HepG2 (cell line): Measurements from ENCODE around the gene SDCCAG8. TPM values are rescaled to one million over a fixed set of nuclear protein-coding genes. Genes with fewer than 3 reads are reported as not detected.
A peak's percentile ranks its signal among the peaks of the same experiment; 100 is the strongest.

Experiments
- ATAC-seq: fragments of 200-7000 bp; cut with Tn5 transposase; 3 replicates; pipeline ENCODE4 v1.9.1; 2020; ENCODE audit warnings: mild to moderate bottlenecking, moderate library complexity
- BruUV-seq: library from RNA; stranded (reverse); fragments of 400-500 nt; replicated peaks from 2 replicates; lab custom pipeline; 2021; lab: Mats Ljungman, UMichigan
- CTCF ChIA-PET: fragments of 300-600 bp; formaldehyde crosslinking; extraction: SDS; loops from one replicate; lab custom pipeline; 2021; ENCODE audit warnings: low total read pairs, inconsistent platforms, low intra/inter-chr PET ratio; lab: Yijun Ruan, JAX
- POLR2A ChIA-PET: fragments of 350-600 bp; sonication (Branson Sonifier 250); formaldehyde crosslinking; loops from one replicate; lab custom pipeline; 2020; ENCODE audit warnings: antibody characterized with exemption, inconsistent platforms; lab: Yijun Ruan, JAX
- DNase-seq: peaks from one replicate; pipeline ENCODE4 v3.0.0-alpha.2; 2015; ENCODE audit warnings: low spot score
- FAIRE-seq: peaks from 3 replicates; lab custom pipeline; 2011; peaks lifted over from hg19 to GRCh38; lab: Jason Lieb, UNC
- H2AFZ ChIP-seq: one replicate; pipeline ENCODE4 v1.6.1; 2011; ENCODE audit warnings: low read length, inconsistent platforms
- H3K27ac ChIP-seq: fragments of 300-600 bp; 3 replicates; pipeline ENCODE4 v1.8.0; 2011; ENCODE audit warnings: mixed run types, mild to moderate bottlenecking, mixed read lengths, low read length, inconsistent platforms; ENCODE audit not compliant: insufficient read depth; ENCODE audit errors: extremely low read length
- H3K27me3 ChIP-seq, 2 experiments: fragments of 200-600 bp in 1 of 2; 2 replicates in 1 of 2; 3 replicates in 1 of 2; pipeline versions ENCODE4 v1.6.0 to v1.8.0; 2011; ENCODE audit warnings: low read length in 2 of 2, mild to moderate bottlenecking in 2 of 2, moderate library complexity in 2 of 2, inconsistent platforms in 1 of 2; ENCODE audit not compliant: insufficient read depth in 2 of 2, control insufficient read depth in 1 of 2
- H3K36me3 ChIP-seq, 2 experiments: fragments of 200-600 bp in 1 of 2; replicated peaks in 1 of 2; 2 replicates in 1 of 2; 3 replicates in 1 of 2; pipeline versions ENCODE4 v1.5.1 to v1.8.0; 2011; ENCODE audit warnings: low read length in 2 of 2, inconsistent platforms in 1 of 2; ENCODE audit not compliant: insufficient read depth in 2 of 2, control insufficient read depth in 1 of 2
- H3K4me1 ChIP-seq: 2 replicates; pipeline ENCODE4 v1.5.1; 2012; ENCODE audit warnings: low read length, inconsistent platforms; ENCODE audit not compliant: insufficient read depth
- H3K4me2 ChIP-seq: 2 replicates; pipeline ENCODE4 v1.6.0; 2011; ENCODE audit warnings: low read depth, low read length, inconsistent platforms
- H3K4me3 ChIP-seq, 3 experiments: fragments of 200-600 bp in 1 of 3; sonication (generic), shearing (Covaris generic) in 1 of 3; replicated peaks in 1 of 3; 2 replicates each; pipeline ENCODE4 v1.5.1; 2011 to 2016; ENCODE audit warnings: low read length in 3 of 3, inconsistent platforms in 2 of 3, low read depth in 2 of 3, mild to moderate bottlenecking in 2 of 3, control low read depth in 1 of 3, mixed read lengths in 1 of 3; ENCODE audit not compliant: insufficient read depth in 1 of 3
- H3K79me2 ChIP-seq: one replicate; pipeline ENCODE4 v1.6.1; 2011; ENCODE audit warnings: low read length, inconsistent platforms; ENCODE audit not compliant: insufficient read depth
- H3K9ac ChIP-seq: 2 replicates; pipeline ENCODE4 v1.6.0; 2011; ENCODE audit warnings: mild to moderate bottlenecking, low read depth, low read length, inconsistent platforms; ENCODE audit not compliant: insufficient read depth
- H3K9me3 ChIP-seq: 2 replicates; pipeline ENCODE4 v1.5.1; 2012; ENCODE audit warnings: mild to moderate bottlenecking, low read length
- H4K20me1 ChIP-seq: 2 replicates; pipeline ENCODE4 v1.6.0; 2011; ENCODE audit warnings: inconsistent platforms, mild to moderate bottlenecking, low read length, moderate library complexity; ENCODE audit not compliant: insufficient read depth
- CENPX ChIP-seq: sonication (generic); formaldehyde crosslinking; IDR thresholded peaks from 2 replicates; pipeline ENCODE4 v1.9.0; 2021; ENCODE audit warnings: mild to moderate bottlenecking, missing genetic modification reagents, moderate library complexity
- IRF2 ChIP-seq: IDR thresholded peaks from 2 replicates; pipeline ENCODE4 v1.6.1; 2018; ENCODE audit warnings: missing genetic modification reagents, missing compliant biosample characterization
- RBM39 ChIP-seq: fragments of 200-400 bp; formaldehyde crosslinking; IDR thresholded peaks from one replicate; pipeline ENCODE4 v1.6.1; 2018; ENCODE audit warnings: antibody characterized with exemption, mild to moderate bottlenecking, low read depth, low read length; ENCODE audit not compliant: poor library complexity, severe bottlenecking
- TRIM24 ChIP-seq: sonication (generic); formaldehyde crosslinking; IDR thresholded peaks from 2 replicates; pipeline ENCODE4 v1.8.0; 2022; ENCODE audit warnings: mild to moderate bottlenecking, missing genetic modification reagents
- U2AF2 ChIP-seq: fragments of 200-400 bp; formaldehyde crosslinking; IDR thresholded peaks from 2 replicates; pipeline ENCODE4 v1.6.1; 2017; ENCODE audit warnings: low read depth, mild to moderate bottlenecking, low read length
- ZNF367 ChIP-seq: sonication (generic); formaldehyde crosslinking; IDR thresholded peaks from 2 replicates; pipeline ENCODE4 v1.4.0; 2020; ENCODE audit warnings: missing genetic modification reagents, borderline replicate concordance
- ZNF441 ChIP-seq: sonication (generic); formaldehyde crosslinking; IDR thresholded peaks from 2 replicates; pipeline ENCODE4 v1.7.0; 2021; ENCODE audit warnings: missing genetic modification reagents, borderline replicate concordance
- ZNF510 ChIP-seq: sonication (generic); formaldehyde crosslinking; IDR thresholded peaks from 2 replicates; pipeline ENCODE4 v1.4.0; 2020; ENCODE audit warnings: low read depth, mild to moderate bottlenecking, missing genetic modification reagents
- WGBS: methylation state at CpG from one replicate; pipeline ENCODE4 v1.1.6; 2017; ENCODE audit warnings: low lambda C conversion rate; 5-methylcytosine and 5-hydroxymethylcytosine counted together
- in situ Hi-C: cut with HindIII; loops from 2 replicates; pipeline ENCODE4 v1.10.0; 2017; ENCODE audit warnings: low pct_unique_long_range_greater_than_20kb; ENCODE audit not compliant: extremely low pct_ligation_motif_present
- intact Hi-C: fragments of 100-400 bp; cut with micrococcal nuclease; formaldehyde crosslinking; loops from one replicate; pipeline ENCODE4 v1.10.0; 2022; ENCODE audit not compliant: unreplicated experiment
- polyA plus RNA-seq, 8 experiments: library from polyadenylated mRNA; depleted of rRNA in 3 of 8; stranded (reverse) in 7 of 8; unstranded in 1 of 8; fragments of >200 nt; fragmentation: Illumina TruSeq in 4 of 8; extraction: Trizol in 4 of 8; gene quantifications; 2 replicates each; pipeline versions ENCODE4 v1.2.1 to v1.2.3, GENCODE V29; 2011 to 2016; ENCODE audit warnings: low read depth in 4 of 8, missing spikeins in 1 of 8, mixed read lengths in 1 of 8; ENCODE audit not compliant: insufficient read depth in 1 of 8
- total RNA-seq, 5 experiments: library from RNA; depleted of rRNA; stranded (reverse); fragments of >200 nt; fragmentation: Illumina TruSeq; extraction: Trizol; gene quantifications; 2 replicates each; pipeline ENCODE4 v1.2.3, GENCODE V29; 2016; ENCODE audit warnings: low read depth in 1 of 5
- TF ChIP-seq, protein P1 (sequence below): sonication (generic); formaldehyde crosslinking; conservative IDR thresholded peaks from 2 replicates; pipeline ENCODE4 v1.4.0; 2020; ENCODE audit warnings: mild to moderate bottlenecking, missing genetic modification reagents, moderate library complexity
- TF ChIP-seq, protein P2 (sequence below): sonication (generic); formaldehyde crosslinking; IDR thresholded peaks from 2 replicates; pipeline ENCODE4 v1.4.0; 2020; ENCODE audit warnings: missing genetic modification reagents, borderline replicate concordance
- TF ChIP-seq, protein P3 (sequence below): sonication (generic); formaldehyde crosslinking; IDR thresholded peaks from 2 replicates; pipeline ENCODE4 v1.9.0; 2021; ENCODE audit warnings: missing genetic modification reagents, borderline replicate concordance

The SDCCAG8 gene
- total and polyA plus RNA-seq, 2 of the 13 experiments (the other 11 are each of a cell fraction or from before 2014, with no cell fraction given) = 9.5 to 13.4 TPM

DNA sequence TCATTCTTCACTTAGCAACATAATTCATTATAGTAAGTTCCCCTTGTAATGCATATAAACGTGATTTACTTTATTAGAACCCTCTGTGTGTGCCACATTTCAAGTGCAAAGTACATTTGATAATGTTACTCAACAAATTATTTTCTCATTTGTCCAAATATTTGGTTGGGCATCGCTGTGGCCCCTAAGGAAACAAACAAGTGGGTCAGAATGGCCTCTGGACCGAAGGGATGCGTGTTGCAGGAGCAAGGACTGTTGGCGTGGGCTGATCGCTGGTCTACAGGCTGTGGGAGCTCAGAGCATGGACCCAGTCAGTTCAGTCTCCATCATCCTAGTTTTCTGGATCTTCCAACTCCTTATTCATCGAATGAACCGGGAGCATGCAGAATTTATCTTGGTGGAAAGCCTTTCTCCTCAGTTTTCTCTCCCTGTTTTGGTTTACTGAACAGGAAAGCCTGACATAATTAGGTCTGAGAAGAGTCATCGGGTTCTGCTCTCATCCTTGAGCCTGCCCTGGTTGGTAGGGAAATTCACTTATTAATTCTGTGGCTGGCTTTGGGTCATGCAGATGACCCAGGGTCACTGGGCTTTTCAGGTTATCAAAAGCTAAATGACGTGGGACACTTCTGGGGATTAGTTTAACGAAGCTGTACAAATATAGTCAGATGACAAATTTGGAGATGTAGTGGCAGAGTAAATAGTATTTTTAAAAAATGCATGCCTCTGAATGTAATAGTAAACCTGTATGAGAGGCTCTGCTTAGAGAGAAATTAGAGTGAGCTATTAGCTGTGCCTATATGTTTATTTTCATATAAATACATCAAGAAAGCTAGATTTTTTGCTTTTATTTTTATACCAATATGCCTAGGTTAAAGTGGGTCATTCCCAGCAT, 200.2 kb downstream of the SDCCAG8 start (continued):
- TF ChIP-seq IRF2 (CRISPR knock-in tag) (no peak), ZNF441 (no peak), TRIM24 (no peak)
- TF ChIP-seq, protein P1, sequence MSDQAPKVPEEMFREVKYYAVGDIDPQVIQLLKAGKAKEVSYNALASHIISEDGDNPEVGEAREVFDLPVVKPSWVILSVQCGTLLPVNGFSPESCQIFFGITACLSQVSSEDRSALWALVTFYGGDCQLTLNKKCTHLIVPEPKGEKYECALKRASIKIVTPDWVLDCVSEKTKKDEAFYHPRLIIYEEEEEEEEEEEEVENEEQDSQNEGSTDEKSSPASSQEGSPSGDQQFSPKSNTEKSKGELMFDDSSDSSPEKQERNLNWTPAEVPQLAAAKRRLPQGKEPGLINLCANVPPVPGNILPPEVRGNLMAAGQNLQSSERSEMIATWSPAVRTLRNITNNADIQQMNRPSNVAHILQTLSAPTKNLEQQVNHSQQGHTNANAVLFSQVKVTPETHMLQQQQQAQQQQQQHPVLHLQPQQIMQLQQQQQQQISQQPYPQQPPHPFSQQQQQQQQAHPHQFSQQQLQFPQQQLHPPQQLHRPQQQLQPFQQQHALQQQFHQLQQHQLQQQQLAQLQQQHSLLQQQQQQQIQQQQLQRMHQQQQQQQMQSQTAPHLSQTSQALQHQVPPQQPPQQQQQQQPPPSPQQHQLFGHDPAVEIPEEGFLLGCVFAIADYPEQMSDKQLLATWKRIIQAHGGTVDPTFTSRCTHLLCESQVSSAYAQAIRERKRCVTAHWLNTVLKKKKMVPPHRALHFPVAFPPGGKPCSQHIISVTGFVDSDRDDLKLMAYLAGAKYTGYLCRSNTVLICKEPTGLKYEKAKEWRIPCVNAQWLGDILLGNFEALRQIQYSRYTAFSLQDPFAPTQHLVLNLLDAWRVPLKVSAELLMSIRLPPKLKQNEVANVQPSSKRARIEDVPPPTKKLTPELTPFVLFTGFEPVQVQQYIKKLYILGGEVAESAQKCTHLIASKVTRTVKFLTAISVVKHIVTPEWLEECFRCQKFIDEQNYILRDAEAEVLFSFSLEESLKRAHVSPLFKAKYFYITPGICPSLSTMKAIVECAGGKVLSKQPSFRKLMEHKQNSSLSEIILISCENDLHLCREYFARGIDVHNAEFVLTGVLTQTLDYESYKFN (CRISPR knock-in tag) = 0 out of 2 replicates have a peak, but pooled peaks have one; percentile 29

DNA sequence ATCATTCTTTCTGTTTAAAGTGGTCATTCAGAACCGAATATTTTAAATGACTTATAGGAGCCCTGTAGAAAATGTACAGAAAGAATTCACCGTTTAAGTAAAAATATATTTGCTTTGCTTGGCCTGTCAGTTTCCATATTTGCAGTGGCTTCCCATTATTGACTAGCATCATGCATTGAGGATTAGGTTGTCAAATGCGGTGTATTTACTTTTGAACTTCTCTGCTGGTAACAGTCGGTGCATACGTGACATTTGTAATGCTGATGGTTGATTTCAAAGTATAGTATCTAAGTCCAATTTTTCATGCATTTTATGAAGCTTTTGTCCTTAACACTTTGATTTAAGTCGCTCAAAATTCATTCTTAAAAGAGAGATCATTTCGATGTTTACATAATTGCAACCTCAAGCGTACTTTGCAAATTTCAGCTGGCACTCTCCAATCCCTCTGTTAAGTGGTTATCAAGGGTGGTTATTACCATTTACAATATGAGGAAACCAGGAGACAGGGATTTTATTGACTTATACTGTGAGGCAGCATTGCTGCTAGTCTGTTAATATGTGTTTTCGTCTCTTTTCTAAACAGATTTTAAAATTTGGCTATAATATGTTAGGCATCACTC, 201.6 kb downstream of the SDCCAG8 start:
- FAIRE-seq (no peak), ATAC-seq (no peak), DNase-seq (no peak)
- Histone ChIP-seq H3K9me3 (no peaks in the 10 kb centered on the region), H2AFZ (no peak overlapping the region), H3K4me3 (no peak overlapping the region), H3K9ac (no peak overlapping the region), H3K27me3 (no peaks in the 10 kb centered on the region; a peak in 1 of 5 replicates), H3K4me2 (no peak overlapping the region), H3K36me3 (no peaks in the 10 kb centered on the region), H4K20me1 (no peaks in the 10 kb centered on the region), H3K27ac (no peak overlapping the region), H3K79me2 (no peaks in the 10 kb centered on the region), H3K4me1 (peaks cover 25% of the 10 kb centered on the region)
- BruUV-seq = no TSS peak
- ChIA-PET CTCF (no interaction called here), POLR2A (no interaction called here)
- in situ Hi-C loops = no loop called here
- intact Hi-C loops = no loop called here
- WGBS = 96% methylated on average over 9 of the region's 9 CpGs
- TF ChIP-seq CENPX (no peak), ZNF510 (CRISPR knock-in tag) (no peak), U2AF2 (no peak), RBM39 (no peak), ZNF367 (CRISPR knock-in tag) (no peak)
- TF ChIP-seq, protein P2, sequence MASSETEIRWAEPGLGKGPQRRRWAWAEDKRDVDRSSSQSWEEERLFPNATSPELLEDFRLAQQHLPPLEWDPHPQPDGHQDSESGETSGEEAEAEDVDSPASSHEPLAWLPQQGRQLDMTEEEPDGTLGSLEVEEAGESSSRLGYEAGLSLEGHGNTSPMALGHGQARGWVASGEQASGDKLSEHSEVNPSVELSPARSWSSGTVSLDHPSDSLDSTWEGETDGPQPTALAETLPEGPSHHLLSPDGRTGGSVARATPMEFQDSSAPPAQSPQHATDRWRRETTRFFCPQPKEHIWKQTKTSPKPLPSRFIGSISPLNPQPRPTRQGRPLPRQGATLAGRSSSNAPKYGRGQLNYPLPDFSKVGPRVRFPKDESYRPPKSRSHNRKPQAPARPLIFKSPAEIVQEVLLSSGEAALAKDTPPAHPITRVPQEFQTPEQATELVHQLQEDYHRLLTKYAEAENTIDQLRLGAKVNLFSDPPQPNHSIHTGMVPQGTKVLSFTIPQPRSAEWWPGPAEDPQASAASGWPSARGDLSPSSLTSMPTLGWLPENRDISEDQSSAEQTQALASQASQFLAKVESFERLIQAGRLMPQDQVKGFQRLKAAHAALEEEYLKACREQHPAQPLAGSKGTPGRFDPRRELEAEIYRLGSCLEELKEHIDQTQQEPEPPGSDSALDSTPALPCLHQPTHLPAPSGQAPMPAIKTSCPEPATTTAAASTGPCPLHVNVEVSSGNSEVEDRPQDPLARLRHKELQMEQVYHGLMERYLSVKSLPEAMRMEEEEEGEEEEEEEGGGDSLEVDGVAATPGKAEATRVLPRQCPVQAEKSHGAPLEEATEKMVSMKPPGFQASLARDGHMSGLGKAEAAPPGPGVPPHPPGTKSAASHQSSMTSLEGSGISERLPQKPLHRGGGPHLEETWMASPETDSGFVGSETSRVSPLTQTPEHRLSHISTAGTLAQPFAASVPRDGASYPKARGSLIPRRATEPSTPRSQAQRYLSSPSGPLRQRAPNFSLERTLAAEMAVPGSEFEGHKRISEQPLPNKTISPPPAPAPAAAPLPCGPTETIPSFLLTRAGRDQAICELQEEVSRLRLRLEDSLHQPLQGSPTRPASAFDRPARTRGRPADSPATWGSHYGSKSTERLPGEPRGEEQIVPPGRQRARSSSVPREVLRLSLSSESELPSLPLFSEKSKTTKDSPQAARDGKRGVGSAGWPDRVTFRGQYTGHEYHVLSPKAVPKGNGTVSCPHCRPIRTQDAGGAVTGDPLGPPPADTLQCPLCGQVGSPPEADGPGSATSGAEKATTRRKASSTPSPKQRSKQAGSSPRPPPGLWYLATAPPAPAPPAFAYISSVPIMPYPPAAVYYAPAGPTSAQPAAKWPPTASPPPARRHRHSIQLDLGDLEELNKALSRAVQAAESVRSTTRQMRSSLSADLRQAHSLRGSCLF (CRISPR knock-in tag) = no peak
- TF ChIP-seq, protein P3, sequence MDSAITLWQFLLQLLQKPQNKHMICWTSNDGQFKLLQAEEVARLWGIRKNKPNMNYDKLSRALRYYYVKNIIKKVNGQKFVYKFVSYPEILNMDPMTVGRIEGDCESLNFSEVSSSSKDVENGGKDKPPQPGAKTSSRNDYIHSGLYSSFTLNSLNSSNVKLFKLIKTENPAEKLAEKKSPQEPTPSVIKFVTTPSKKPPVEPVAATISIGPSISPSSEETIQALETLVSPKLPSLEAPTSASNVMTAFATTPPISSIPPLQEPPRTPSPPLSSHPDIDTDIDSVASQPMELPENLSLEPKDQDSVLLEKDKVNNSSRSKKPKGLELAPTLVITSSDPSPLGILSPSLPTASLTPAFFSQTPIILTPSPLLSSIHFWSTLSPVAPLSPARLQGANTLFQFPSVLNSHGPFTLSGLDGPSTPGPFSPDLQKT (CRISPR knock-in tag) = no peak
